Parathyroid adenoma (tissue), 2 donors: ENCODE results near the gene ASTN2.

Experiments used
- H2AFZ ChIP-seq: fragments of 300-600 bp; sonication (generic); one replicate; pipeline ENCODE4 v1.7.0; 2017; ENCODE audit warnings: antibody characterized with exemption, mild to moderate bottlenecking
- H3K27ac ChIP-seq: fragments of 300-600 bp; sonication (generic); one replicate; pipeline ENCODE4 v1.7.0; 2017
- H3K27me3 ChIP-seq: fragments of 300-600 bp; sonication (generic); one replicate; pipeline ENCODE4 v1.7.0; 2017; ENCODE audit warnings: low read length; ENCODE audit not compliant: control insufficient read depth, insufficient read depth
- H3K36me3 ChIP-seq: fragments of 300-600 bp; sonication (generic); one replicate; pipeline ENCODE4 v1.7.0; 2017; ENCODE audit warnings: low read length; ENCODE audit not compliant: control insufficient read depth, insufficient read depth
- H3K4me1 ChIP-seq: fragments of 300-600 bp; sonication (generic); one replicate; pipeline ENCODE4 v1.7.0; 2017; ENCODE audit warnings: control low read depth
- H3K4me2 ChIP-seq: fragments of 300-600 bp; sonication (generic); one replicate; pipeline ENCODE4 v1.7.0; 2017; ENCODE audit warnings: low read length
- H3K4me3 ChIP-seq: fragments of 300-600 bp; sonication (generic); one replicate; pipeline ENCODE4 v1.7.0; 2017; ENCODE audit warnings: low read depth, low read length
- H3K79me2 ChIP-seq: fragments of 300-600 bp; sonication (generic); one replicate; pipeline ENCODE4 v1.7.0; 2017; ENCODE audit warnings: control low read depth
- H3K9ac ChIP-seq: fragments of 300-600 bp; sonication (generic); one replicate; pipeline ENCODE4 v1.7.0; 2017; ENCODE audit warnings: mild to moderate bottlenecking
- H3K9me3 ChIP-seq: fragments of 300-600 bp; sonication (generic); one replicate; pipeline ENCODE4 v1.7.0; 2017; ENCODE audit warnings: low read length; ENCODE audit not compliant: control insufficient read depth
- TF ChIP-seq, protein P1 (sequence below): fragments of 300-600 bp; sonication (generic); IDR thresholded peaks from one replicate; pipeline ENCODE4 v1.7.0; 2017; ENCODE audit warnings: antibody characterized with exemption, mild to moderate bottlenecking
- donor health status: primary hyperparathyroidism.

ASTN2 gene

DNA sequence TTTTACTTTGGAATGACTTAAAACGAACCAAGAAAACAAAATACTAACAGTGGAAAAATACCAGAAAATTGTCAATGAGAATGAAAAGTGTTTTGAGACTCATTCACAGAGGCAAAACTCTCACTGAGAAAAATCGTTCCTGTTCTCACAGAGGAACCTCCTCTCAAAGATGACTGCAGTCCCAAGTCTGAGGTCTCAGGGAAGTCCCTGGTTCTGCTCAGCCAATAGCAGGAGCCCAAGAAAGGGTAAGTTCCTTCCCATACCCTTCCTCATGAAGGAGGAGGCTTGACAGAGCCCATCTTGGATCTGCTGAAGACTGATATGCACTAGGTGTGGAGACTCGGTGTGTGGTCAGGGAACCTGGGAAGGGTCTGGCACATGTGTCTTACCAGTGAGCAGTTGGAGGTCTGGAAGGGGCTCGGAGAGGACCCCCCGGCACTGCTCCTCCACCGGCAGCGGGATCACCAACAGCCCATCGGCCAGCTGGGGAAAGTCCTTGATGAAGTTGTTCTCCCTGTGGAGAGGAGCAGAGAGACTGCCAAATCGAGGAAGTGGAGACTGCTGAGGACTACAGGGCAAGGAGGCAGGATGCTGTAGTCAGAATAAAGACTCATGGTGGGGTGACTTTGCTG is 681.7 kb downstream of the ASTN2 start:
- Histone ChIP-seq H3K27ac (no peak overlapping the region), H3K9ac (no peak overlapping the region), H3K79me2 (no peaks in the 10 kb centered on the region), H3K9me3 (no peaks in the 10 kb centered on the region), H3K27me3 (no peaks in the 10 kb centered on the region), H3K4me3 (no peak overlapping the region), H2AFZ (no peak overlapping the region), H3K4me1 (no peaks in the 10 kb centered on the region), H3K4me2 (no peak overlapping the region), H3K36me3 (no peaks in the 10 kb centered on the region)
- TF ChIP-seq, protein P1, sequence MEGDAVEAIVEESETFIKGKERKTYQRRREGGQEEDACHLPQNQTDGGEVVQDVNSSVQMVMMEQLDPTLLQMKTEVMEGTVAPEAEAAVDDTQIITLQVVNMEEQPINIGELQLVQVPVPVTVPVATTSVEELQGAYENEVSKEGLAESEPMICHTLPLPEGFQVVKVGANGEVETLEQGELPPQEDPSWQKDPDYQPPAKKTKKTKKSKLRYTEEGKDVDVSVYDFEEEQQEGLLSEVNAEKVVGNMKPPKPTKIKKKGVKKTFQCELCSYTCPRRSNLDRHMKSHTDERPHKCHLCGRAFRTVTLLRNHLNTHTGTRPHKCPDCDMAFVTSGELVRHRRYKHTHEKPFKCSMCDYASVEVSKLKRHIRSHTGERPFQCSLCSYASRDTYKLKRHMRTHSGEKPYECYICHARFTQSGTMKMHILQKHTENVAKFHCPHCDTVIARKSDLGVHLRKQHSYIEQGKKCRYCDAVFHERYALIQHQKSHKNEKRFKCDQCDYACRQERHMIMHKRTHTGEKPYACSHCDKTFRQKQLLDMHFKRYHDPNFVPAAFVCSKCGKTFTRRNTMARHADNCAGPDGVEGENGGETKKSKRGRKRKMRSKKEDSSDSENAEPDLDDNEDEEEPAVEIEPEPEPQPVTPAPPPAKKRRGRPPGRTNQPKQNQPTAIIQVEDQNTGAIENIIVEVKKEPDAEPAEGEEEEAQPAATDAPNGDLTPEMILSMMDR = no peak

DNA sequence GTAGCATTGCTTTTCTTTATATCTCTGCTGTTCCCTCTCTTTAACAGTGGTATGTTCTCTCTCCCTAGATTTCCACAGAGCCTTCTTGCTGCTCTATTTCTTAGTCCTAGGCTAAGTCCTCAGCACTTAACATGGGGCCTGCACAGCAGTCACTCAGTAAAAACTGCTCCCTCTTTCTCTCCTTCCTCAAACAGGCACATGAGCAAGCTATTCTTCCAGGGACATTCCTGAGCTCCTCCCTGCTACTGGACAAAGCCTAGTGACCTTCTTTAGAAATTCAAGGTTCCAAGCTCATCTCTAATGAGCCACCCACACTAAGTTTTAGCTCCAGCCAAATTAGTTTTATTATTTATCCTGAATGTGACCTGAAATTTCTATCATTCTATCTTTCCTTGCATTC is 688.3 kb downstream of the ASTN2 start:
- Histone ChIP-seq H3K79me2 (no peaks in the 10 kb centered on the region), H3K27ac (no peak overlapping the region), H3K36me3 (no peaks in the 10 kb centered on the region), H2AFZ (no peak overlapping the region), H3K4me2 (no peak overlapping the region), H3K4me3 (no peak overlapping the region), H3K27me3 (no peaks in the 10 kb centered on the region), H3K4me1 (no peaks in the 10 kb centered on the region), H3K9ac (no peak overlapping the region), H3K9me3 (no peaks in the 10 kb centered on the region)
- TF ChIP-seq, protein P1 = no peak

DNA sequence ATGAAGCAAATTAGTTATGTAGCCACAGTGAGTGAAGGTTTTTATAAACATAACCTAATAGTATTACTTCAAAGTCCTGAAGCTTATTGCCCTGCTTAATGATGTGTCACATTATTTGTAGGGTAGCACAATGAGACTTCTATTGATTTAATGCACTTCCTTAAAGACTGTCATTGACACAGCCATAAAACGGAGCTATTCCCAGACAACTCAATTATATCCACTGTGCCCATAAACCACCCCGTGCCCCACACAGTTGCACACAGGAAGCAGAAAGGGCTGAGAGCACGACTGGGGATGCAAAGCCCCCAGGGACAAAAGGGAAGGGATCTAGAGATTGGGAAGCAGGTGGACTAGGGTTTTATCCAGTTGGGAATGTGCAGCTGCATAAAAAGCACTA is 690.7 kb downstream of the ASTN2 start:
- Histone ChIP-seq H3K27me3 (no peaks in the 10 kb centered on the region), H3K36me3 (no peaks in the 10 kb centered on the region), H3K79me2 (no peaks in the 10 kb centered on the region), H3K4me3 (no peak overlapping the region), H3K4me1 (no peaks in the 10 kb centered on the region), H3K9ac (no peak overlapping the region), H3K27ac (no peak overlapping the region), H3K4me2 (no peak overlapping the region), H3K9me3 (no peaks in the 10 kb centered on the region), H2AFZ (no peak overlapping the region)
- TF ChIP-seq, protein P1 = no peak

DNA sequence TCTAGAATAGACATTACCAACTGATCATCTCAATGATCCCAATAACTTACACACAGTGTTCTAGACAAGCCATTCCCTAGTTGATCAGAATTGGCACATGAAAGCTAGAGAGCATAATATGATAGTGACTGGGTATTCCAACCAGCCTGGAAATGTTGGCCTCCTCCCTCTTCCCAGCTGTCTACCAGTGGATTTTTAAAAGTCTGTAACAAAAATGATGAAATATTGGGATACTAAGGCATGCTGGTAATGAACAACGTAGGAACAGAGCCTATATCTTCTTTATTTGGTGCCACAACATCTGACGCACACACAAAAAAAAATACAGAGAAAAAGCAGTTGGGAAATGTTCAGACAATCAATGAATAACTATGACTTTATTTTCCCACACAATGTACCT is 692.9 kb downstream of the ASTN2 start:
- H2AFZ ChIP-seq = no peak overlapping the region
- no peaks in the 10 kb centered on the region for H3K27me3 ChIP-seq
- TF ChIP-seq, protein P1 = no peak
- H3K9me3 ChIP-seq = no peaks in the 10 kb centered on the region
- H3K36me3 ChIP-seq = no peaks in the 10 kb centered on the region
- no peak overlapping the region for H3K9ac ChIP-seq
- H3K27ac ChIP-seq = no peak overlapping the region
- no peak overlapping the region for H3K4me3 ChIP-seq
- no peaks in the 10 kb centered on the region for H3K79me2 ChIP-seq
- H3K4me2 ChIP-seq = no peak overlapping the region
- H3K4me1 ChIP-seq = no peaks in the 10 kb centered on the region

DNA sequence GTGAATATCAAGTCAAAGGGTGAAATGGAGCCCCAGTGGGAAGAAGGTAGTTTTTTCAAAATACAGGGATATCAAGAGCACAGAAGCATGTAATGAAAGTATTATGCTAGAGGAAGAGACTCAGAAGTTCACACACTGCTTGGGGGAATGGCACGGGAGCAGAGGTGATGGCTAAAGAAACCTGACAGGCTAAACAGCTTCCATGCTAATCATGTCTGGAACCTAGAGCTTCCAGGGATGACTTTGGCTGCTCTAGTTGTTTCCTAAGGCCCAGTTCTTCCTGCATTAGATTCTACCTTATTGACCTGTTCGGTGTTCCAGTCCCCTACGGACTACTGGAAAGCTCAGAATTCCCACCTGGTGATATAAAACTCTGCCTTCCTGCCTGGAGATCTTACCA is 693.4 kb downstream of the ASTN2 start:
- TF ChIP-seq, protein P1 = no peak
- Histone ChIP-seq H3K4me2 (no peak overlapping the region), H3K4me3 (no peak overlapping the region), H3K36me3 (no peaks in the 10 kb centered on the region), H3K4me1 (no peaks in the 10 kb centered on the region), H3K9ac (no peak overlapping the region), H3K27ac (no peak overlapping the region), H3K79me2 (no peaks in the 10 kb centered on the region), H2AFZ (no peak overlapping the region), H3K27me3 (no peaks in the 10 kb centered on the region), H3K9me3 (no peaks in the 10 kb centered on the region)
